SIG-M5 (cell line): ENCODE results near the gene DCBLD2.

Experiments used
- DNase-seq: peaks from one replicate; lab custom pipeline; 2025; lab: John Stamatoyannopoulos, UW

The DCBLD2 gene

GRCh38 chr3:98766924-98767323 lies 134.6 kb downstream of the DCBLD2 start:
- no peak for DNase-seq

DNA sequence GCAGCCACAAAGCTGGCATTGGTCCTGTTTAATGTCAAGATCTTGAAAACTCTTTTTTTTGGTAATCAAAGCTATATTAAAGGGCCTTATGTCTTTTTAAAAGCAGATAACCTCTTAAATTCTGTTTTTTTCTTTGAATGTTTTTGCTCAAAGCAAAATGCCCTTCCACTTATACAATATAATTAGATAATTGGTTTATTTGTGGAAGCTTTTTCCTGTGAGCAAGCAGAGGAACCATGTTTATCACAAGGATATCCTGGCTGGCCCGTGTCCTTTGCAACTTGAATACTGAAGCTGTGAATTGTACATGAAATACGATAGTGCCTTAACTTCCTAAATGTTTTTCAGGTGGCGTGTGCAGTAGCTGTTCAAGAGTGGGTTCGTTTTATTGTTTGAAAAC lies 135.8 kb downstream of the DCBLD2 start:
- no peak for DNase-seq

DNA sequence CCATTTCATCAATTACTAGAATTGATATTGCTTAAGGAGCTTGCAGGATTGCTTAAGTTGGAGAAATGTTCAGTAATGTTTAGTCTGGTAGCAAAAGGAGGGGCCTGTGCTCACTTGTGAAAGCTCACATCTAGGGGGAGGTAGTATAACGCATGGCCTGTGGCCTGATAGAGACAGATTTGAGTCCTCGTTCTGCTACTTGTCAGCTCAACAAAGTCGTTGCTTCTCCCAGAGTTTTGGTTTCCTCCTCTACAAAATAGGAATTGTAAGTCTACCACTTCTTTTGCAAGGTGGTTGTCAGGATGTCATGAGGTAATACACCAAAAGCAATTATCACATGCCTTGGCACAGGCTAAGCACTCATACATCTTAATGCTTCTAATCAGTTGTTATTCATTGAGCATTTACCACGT lies 137.0 kb downstream of the DCBLD2 start:
- peak; percentile 5 for DNase-seq

GRCh38 chr3:98763819-98764418 lies 137.6 kb downstream of the DCBLD2 start:
- DNase-seq = no peak

DNA sequence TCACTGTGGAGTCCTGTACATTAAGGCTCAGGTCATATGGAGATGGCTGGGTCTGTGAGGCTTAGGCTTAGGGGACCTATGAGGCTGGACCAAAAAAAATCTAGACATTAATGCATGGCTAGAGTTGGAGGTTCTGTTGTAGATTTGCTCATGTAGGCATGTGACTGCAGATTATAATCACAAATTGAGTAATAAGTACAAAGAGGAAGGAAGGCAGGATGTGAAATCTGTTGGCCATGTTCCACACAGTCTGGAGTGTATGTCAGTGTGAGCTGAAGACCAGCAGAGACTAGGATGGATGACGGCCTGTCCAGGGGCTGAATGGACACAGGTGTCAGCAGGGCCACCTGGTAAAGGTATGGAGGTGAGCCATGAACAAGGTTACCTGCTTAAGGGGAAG lies 138.4 kb downstream of the DCBLD2 start, which contains the start of gene ST3GAL6:
Gene ST3GAL6 (plus strand): TSS at position 265 of the 400 bp plus-strand sequence. CDS start 5,101 bp downstream, outside the sequence.
- DNase-seq = peak; percentile 80

DNA sequence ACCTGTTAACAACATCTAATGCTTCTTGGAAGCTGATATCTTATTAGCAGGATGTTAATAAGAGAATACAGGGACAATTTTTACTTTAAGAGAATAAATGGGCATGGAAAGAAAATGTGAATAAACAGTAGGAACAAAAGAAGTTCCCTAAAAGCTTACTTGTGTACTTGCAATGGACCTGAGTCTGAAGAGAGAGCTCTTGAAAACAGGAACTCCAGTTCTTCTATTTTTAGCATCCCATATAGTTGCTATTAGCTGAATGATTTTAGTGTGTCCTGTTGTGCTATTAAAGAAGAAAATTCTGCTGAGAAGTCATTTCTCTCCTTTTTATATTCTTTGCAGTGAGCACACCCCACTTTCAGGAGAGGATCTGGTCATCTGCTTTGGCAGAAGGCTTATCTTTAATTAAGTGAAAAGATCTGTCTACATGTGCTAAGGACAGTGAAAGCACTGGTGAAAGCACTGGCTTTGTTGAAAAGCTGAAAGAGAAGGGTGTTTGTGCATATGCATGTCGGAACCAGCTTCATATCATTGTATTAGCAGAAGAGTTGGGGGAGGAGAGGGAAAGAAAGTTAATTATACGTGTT lies 139.8 kb downstream of the DCBLD2 start:
- peak; percentile 58 for DNase-seq

GRCh38 chr3:98759629-98760028 lies 141.9 kb downstream of the DCBLD2 start:
- DNase-seq = no peak

DNA sequence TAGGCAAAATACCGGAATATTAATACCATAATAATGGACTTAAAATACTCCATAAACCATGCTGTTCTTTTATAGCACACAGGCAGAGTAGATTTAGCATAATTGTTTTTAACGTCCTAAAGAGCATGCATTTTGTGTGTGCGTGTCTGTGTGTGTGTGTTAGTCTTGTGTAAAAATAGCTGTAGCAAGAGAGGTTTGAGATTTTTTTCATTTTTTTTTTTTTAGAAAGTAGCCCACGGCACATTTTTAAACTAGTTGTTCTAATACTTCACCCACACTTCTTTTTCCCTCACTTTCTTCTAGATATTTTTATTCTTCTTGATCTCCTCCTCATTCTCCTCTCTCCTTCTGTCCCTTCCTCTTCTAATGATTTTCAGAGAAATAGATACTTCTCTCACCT lies 145.9 kb downstream of the DCBLD2 start:
- DNase-seq = no peak

DNA sequence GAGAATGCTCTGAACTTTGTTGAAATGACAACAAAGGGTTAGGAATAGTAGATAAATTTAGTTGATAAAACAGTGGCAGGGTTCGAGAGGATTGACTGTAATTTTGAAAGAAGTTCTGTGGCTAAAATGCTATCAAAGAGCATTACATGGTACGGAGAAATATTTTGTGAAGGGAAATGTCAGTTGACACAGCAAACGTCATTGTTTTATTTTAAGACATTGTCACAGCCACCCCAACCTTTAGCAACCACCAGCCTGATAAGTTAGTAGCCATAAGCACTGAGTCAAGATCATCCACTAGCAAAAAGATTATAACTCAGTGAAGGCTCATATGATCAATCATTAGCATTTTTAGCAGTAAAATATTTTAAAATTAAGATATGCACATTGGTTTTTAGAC lies 147.0 kb downstream of the DCBLD2 start:
- no peak for DNase-seq

- DNase-seq = no peak
Observed at GRCh38 chr3:98750276-98750919, 151.1 kb downstream of the DCBLD2 start.

DNA sequence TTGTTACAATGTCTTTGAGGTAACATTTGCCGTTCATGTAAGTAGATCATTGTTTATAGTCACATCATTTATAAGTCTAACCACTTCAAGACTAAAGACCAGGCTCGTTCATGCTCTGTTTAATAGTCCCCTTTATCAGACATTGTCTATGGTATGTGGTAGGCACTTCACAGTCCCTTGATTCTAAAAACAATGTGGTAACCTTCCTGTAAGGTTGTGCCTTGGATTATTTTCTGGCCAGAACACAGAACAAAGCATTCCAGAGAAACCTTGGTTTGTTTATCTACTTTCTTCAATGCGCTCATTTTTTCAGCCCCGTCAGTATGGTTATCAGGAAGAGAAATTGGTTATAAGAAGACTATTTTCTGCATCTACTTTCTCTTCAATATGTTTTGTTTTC lies 154.6 kb downstream of the DCBLD2 start:
- no peak for DNase-seq

- no peak for DNase-seq
Observed at GRCh38 chr3:98746122-98746521, 155.4 kb downstream of the DCBLD2 start.
